GM12873 (cell line): Measurements from ENCODE around the gene MYL11.

Source experiments
- CTCF ChIP-seq: IDR thresholded peaks from 2 replicates; pipeline ENCODE4 v1.5.1; 2012; ENCODE audit warnings: low read depth, mild to moderate bottlenecking, moderate library complexity, low read length, control low read depth; ENCODE audit not compliant: insufficient read depth; ENCODE audit errors: missing control alignments

Gene MYL11

GRCh38 chr16:30379158-30379783 lies 4.7 kb downstream of the MYL11 start:
- TF ChIP-seq CTCF, result no peak

GRCh38 chr16:30380072-30380802 lies 5.6 kb downstream of the MYL11 start:
- TF ChIP-seq CTCF, result no peak

GRCh38 chr16:30380803-30381208 lies 6.2 kb downstream of the MYL11 start:
- no peak for TF ChIP-seq CTCF

GRCh38 chr16:30381291-30382041 lies 6.9 kb downstream of the MYL11 start:
- no peak for TF ChIP-seq CTCF

GRCh38 chr16:30382111-30382881 lies 7.7 kb downstream of the MYL11 start, which contains the start of gene SEPTIN1:
TSS of gene SEPTIN1 (minus strand) at chr16:30382561. CDS start at chr16:30382542, 19 bp downstream.
- no peak for TF ChIP-seq CTCF

GRCh38 chr16:30383521-30383920 lies 8.9 kb downstream of the MYL11 start:
- no peak for TF ChIP-seq CTCF
